Endothelial cell (in vitro differentiated cells): ENCODE data around the gene CPE. TPM values are rescaled to one million over a fixed set of nuclear protein-coding genes. Genes with fewer than 3 reads are reported as not detected.

ENCODE experiments used
- DNase-seq: peaks from one replicate; pipeline ENCODE4 v3.0.0; 2021; ENCODE audit warnings: low spot score
- H3K27ac Mint-ChIP-seq: one replicate; pipeline ENCODE4 v1.8.0; 2021; ENCODE audit warnings: mixed read lengths, inconsistent platforms; ENCODE audit not compliant: unreplicated experiment
- H3K27me3 Mint-ChIP-seq: one replicate; pipeline ENCODE4 v1.8.0; 2021; ENCODE audit warnings: mild to moderate bottlenecking, moderate library complexity, mixed read lengths, inconsistent platforms; ENCODE audit not compliant: unreplicated experiment
- H3K36me3 Mint-ChIP-seq: one replicate; pipeline ENCODE4 v1.8.0; 2021; ENCODE audit warnings: mild to moderate bottlenecking, low read depth, mixed read lengths, inconsistent platforms; ENCODE audit not compliant: unreplicated experiment
- H3K4me1 Mint-ChIP-seq: one replicate; pipeline ENCODE4 v1.8.0; 2021; ENCODE audit warnings: mild to moderate bottlenecking, mixed read lengths, inconsistent platforms; ENCODE audit not compliant: unreplicated experiment
- H3K4me3 Mint-ChIP-seq: one replicate; pipeline ENCODE4 v1.8.0; 2021; ENCODE audit warnings: mild to moderate bottlenecking, mixed read lengths, inconsistent platforms; ENCODE audit not compliant: unreplicated experiment
- H3K9me3 Mint-ChIP-seq: one replicate; pipeline ENCODE4 v1.8.0; 2021; ENCODE audit warnings: mixed read lengths, inconsistent platforms; ENCODE audit not compliant: unreplicated experiment
- CTCF ChIP-seq: fragments of 200-600 bp; sonication (generic); IDR thresholded peaks from one replicate; pipeline ENCODE4 v1.5.0; 2021; ENCODE audit warnings: antibody characterized with exemption; ENCODE audit not compliant: unreplicated experiment
- total RNA-seq: library from RNA; stranded (reverse); fragmentation: NEBNext Ultra II Directional; extraction: Animal tissue kit (Norgen Biotek cat#: 25700); gene quantifications from one replicate; pipeline ENCODE4 v1.2.1, GENCODE V29; 2021; ENCODE audit not compliant: unreplicated experiment

CPE gene
- total RNA-seq, 1 donor from 2014 or later = 2.3 TPM

- Mint-ChIP-seq H3K36me3 (no peaks in the 10 kb centered on the region), H3K4me3 (peak overlapping the region; percentile 25), H3K9me3 (no peaks in the 10 kb centered on the region)
Measured at GRCh38 chr4:165515201-165515600, 136.4 kb downstream of the CPE start.

GRCh38 chr4:165516281-165516833, 137.5 kb downstream of the CPE start:
- no peaks in the 10 kb centered on the region for H3K9me3 Mint-ChIP-seq

More at GRCh38 chr4:165515201-165515600, 136.4 kb downstream of the CPE start:
- peak overlapping the region; percentile 90 for H3K27ac Mint-ChIP-seq
- DNase-seq = no peak
- TF ChIP-seq CTCF = no peak
- peaks cover 27% of the 10 kb centered on the region for H3K4me1 Mint-ChIP-seq
- H3K27me3 Mint-ChIP-seq = peaks cover 1% of the 10 kb centered on the region

GRCh38 chr4:165517216-165517615, 138.4 kb downstream of the CPE start:
- Mint-ChIP-seq H3K27me3 (peaks cover 1% of the 10 kb centered on the region), H3K4me1 (peaks cover 27% of the 10 kb centered on the region), H3K4me3 (no peak overlapping the region), H3K36me3 (no peaks in the 10 kb centered on the region), H3K9me3 (no peaks in the 10 kb centered on the region), H3K27ac (no peak overlapping the region)
- no peak for DNase-seq
- no peak for TF ChIP-seq CTCF

More at GRCh38 chr4:165516281-165516833, 137.5 kb downstream of the CPE start:
- peaks cover 27% of the 10 kb centered on the region for H3K4me1 Mint-ChIP-seq
- H3K27ac Mint-ChIP-seq = no peak overlapping the region
- no peak for TF ChIP-seq CTCF
- H3K27me3 Mint-ChIP-seq = peaks cover 1% of the 10 kb centered on the region
- no peaks in the 10 kb centered on the region for H3K36me3 Mint-ChIP-seq
- DNase-seq = no peak
- no peak overlapping the region for H3K4me3 Mint-ChIP-seq

- no peak for DNase-seq
- H3K27me3 Mint-ChIP-seq = peaks cover 1% of the 10 kb centered on the region
- H3K27ac Mint-ChIP-seq = no peak overlapping the region
- peaks cover 21% of the 10 kb centered on the region for H3K4me1 Mint-ChIP-seq
- H3K4me3 Mint-ChIP-seq = no peak overlapping the region
- H3K36me3 Mint-ChIP-seq = no peaks in the 10 kb centered on the region
- TF ChIP-seq CTCF = no peak
- no peaks in the 10 kb centered on the region for H3K9me3 Mint-ChIP-seq
Measured at GRCh38 chr4:165518024-165518616, 139.3 kb downstream of the CPE start.

- peaks cover 1% of the 10 kb centered on the region for H3K27me3 Mint-ChIP-seq
- H3K4me3 Mint-ChIP-seq = no peak overlapping the region
- H3K27ac Mint-ChIP-seq = no peak overlapping the region
- no peak for TF ChIP-seq CTCF
- DNase-seq = no peak
- H3K9me3 Mint-ChIP-seq = no peaks in the 10 kb centered on the region
- peaks cover 16% of the 10 kb centered on the region for H3K4me1 Mint-ChIP-seq
- no peaks in the 10 kb centered on the region for H3K36me3 Mint-ChIP-seq
Measured at GRCh38 chr4:165518686-165519085, 139.9 kb downstream of the CPE start.
